SK-N-SH (cell line): ENCODE measurements around the gene C20orf141.

Experiments
- CHD2 ChIP-seq: fragments of 150-350 bp; IDR thresholded peaks from 2 replicates; pipeline ENCODE4 v1.6.1; 2018; ENCODE audit warnings: low read length; ENCODE audit not compliant: partially characterized antibody
- EP300 ChIP-seq, 2 experiments: IDR thresholded peaks; 2 replicates each; pipeline versions ENCODE4 v1.4.0 to v1.6.1; 2012; ENCODE audit warnings: borderline replicate concordance in 1 of 2, low read depth in 1 of 2, low read length in 1 of 2
- EZH2phosphoT487 ChIP-seq: fragments of 200-600 bp; sonication (generic); IDR thresholded peaks from 2 replicates; pipeline ENCODE4 v1.6.1; 2017; ENCODE audit warnings: low read depth, mixed run types, mild to moderate bottlenecking, antibody characterized with exemption, moderate library complexity, borderline replicate concordance
- JUND ChIP-seq: IDR thresholded peaks from 2 replicates; pipeline ENCODE4 v1.4.0; 2012
- MEF2A ChIP-seq: IDR thresholded peaks from 2 replicates; pipeline ENCODE4 v1.4.0; 2012; ENCODE audit warnings: low read depth, borderline replicate concordance
- NRF1 ChIP-seq: IDR thresholded peaks from 2 replicates; pipeline ENCODE4 v1.6.1; 2012; ENCODE audit warnings: low read depth, mild to moderate bottlenecking, low read length
- SMC3 ChIP-seq: IDR thresholded peaks from 2 replicates; pipeline ENCODE4 v1.6.1; 2012; ENCODE audit warnings: low read depth, low read length, improper control_type of control experiment
- YY1 ChIP-seq: IDR thresholded peaks from 2 replicates; pipeline ENCODE4 v1.4.0; 2012; ENCODE audit warnings: low read depth, mild to moderate bottlenecking
- TF ChIP-seq, protein P1 (sequence below): IDR thresholded peaks from 2 replicates; pipeline ENCODE4 v1.4.0; 2012; ENCODE audit warnings: low read depth, borderline replicate concordance
- TF ChIP-seq, protein P2 (sequence below): fragments of 200-600 bp; sonication (generic); IDR thresholded peaks from 2 replicates; pipeline ENCODE4 v1.6.1; 2017; ENCODE audit warnings: antibody characterized with exemption, mild to moderate bottlenecking, moderate library complexity
- TF ChIP-seq, protein P3 (sequence below): IDR thresholded peaks from 2 replicates; pipeline ENCODE4 v1.4.0; 2012; ENCODE audit warnings: low read depth

DNA sequence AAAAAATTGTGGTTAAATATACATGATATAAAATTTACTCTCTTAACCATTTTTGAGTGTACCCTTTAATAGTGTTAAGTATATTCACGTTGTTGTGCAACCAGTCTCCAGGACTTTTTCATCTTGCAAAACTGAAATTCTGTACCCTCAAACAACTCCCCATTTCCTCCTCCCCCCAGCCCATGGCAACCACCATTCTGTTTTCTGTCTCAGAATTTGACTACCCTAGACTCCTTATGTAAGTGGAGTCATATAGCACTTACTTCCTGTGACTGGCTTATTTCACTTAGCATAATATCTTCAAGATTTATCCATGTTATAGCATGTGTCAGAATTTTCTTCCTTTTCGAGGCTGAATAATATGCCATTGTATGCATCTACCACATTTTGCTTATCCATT, 30.8 kb downstream of the C20orf141 start:
- no peak for TF ChIP-seq YY1
- TF ChIP-seq JUND, result no peak
- TF ChIP-seq, protein P1, sequence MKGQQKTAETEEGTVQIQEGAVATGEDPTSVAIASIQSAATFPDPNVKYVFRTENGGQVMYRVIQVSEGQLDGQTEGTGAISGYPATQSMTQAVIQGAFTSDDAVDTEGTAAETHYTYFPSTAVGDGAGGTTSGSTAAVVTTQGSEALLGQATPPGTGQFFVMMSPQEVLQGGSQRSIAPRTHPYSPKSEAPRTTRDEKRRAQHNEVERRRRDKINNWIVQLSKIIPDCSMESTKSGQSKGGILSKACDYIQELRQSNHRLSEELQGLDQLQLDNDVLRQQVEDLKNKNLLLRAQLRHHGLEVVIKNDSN, result no peak
- no peak for TF ChIP-seq NRF1
- no peak for TF ChIP-seq MEF2A
- TF ChIP-seq, protein P2, sequence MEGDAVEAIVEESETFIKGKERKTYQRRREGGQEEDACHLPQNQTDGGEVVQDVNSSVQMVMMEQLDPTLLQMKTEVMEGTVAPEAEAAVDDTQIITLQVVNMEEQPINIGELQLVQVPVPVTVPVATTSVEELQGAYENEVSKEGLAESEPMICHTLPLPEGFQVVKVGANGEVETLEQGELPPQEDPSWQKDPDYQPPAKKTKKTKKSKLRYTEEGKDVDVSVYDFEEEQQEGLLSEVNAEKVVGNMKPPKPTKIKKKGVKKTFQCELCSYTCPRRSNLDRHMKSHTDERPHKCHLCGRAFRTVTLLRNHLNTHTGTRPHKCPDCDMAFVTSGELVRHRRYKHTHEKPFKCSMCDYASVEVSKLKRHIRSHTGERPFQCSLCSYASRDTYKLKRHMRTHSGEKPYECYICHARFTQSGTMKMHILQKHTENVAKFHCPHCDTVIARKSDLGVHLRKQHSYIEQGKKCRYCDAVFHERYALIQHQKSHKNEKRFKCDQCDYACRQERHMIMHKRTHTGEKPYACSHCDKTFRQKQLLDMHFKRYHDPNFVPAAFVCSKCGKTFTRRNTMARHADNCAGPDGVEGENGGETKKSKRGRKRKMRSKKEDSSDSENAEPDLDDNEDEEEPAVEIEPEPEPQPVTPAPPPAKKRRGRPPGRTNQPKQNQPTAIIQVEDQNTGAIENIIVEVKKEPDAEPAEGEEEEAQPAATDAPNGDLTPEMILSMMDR, result no peak
- no peak for TF ChIP-seq EZH2phosphoT487
- TF ChIP-seq CHD2, result no peak
- no peak for TF ChIP-seq EP300 (IDR thresholded peaks at IDR 0.05; ENCODE audit: borderline replicate concordance in 1 of 2, low read depth in 1 of 2, low read length in 1 of 2)
- TF ChIP-seq, protein P3, sequence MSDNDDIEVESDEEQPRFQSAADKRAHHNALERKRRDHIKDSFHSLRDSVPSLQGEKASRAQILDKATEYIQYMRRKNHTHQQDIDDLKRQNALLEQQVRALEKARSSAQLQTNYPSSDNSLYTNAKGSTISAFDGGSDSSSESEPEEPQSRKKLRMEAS, result no peak
- TF ChIP-seq SMC3, result no peak
